Cardiac fibroblast (primary cell): ENCODE results near the gene ZNF627.

Experiments used
- DNase-seq, 2 donors: peaks; one replicate each; pipeline versions ENCODE4 v3.0.0 to v3.0.0-alpha.2; 2010; ENCODE audit warnings: low read depth in 2 of 2
- H3K4me3 ChIP-seq, 2 donors: replicated peaks in 1 of 2; 1 replicate in 1 of 2; 2 replicates in 1 of 2; pipeline ENCODE4 v1.5.1; 2011; ENCODE audit warnings: low read depth in 2 of 2, low read length in 2 of 2, mild to moderate bottlenecking in 2 of 2, moderate library complexity in 1 of 2
- TF ChIP-seq, protein P1 (sequence below): IDR thresholded peaks from one replicate; pipeline ENCODE4 v1.5.1; 2011; ENCODE audit warnings: low read depth, mild to moderate bottlenecking, low read length, inconsistent platforms

Gene ZNF627

GRCh38 chr19:11663181-11663591 lies 65.9 kb downstream of the ZNF627 start:
- no peak for DNase-seq
- TF ChIP-seq, protein P1, sequence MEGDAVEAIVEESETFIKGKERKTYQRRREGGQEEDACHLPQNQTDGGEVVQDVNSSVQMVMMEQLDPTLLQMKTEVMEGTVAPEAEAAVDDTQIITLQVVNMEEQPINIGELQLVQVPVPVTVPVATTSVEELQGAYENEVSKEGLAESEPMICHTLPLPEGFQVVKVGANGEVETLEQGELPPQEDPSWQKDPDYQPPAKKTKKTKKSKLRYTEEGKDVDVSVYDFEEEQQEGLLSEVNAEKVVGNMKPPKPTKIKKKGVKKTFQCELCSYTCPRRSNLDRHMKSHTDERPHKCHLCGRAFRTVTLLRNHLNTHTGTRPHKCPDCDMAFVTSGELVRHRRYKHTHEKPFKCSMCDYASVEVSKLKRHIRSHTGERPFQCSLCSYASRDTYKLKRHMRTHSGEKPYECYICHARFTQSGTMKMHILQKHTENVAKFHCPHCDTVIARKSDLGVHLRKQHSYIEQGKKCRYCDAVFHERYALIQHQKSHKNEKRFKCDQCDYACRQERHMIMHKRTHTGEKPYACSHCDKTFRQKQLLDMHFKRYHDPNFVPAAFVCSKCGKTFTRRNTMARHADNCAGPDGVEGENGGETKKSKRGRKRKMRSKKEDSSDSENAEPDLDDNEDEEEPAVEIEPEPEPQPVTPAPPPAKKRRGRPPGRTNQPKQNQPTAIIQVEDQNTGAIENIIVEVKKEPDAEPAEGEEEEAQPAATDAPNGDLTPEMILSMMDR: no peak
- H3K4me3 ChIP-seq: no peak overlapping the region
